Parietal lobe (tissue), 1 donor: ENCODE results near the gene BPIFA3. TPM values are rescaled to one million over a fixed set of nuclear protein-coding genes. Genes with fewer than 3 reads are reported as not detected.

Experiments
- total RNA-seq: library from RNA; depleted of rRNA; stranded (reverse); fragments of >200 nt; gene quantifications from one replicate; pipeline ENCODE4 v1.2.3, GENCODE V29; 2014

BPIFA3 gene
- not detected for total RNA-seq

GRCh38 chr20:33217052-33217451 is at the start of gene BPIFA3:
Gene BPIFA3 (plus strand): TSS chr20:33217352. CDS start chr20:33217537, 185 bp downstream.

GRCh38 chr20:33167859-33168258 is 49.3 kb upstream of the BPIFA3 start, which contains the start of gene BPIFA2:
Gene BPIFA2 (plus strand): TSS chr20:33168159. CDS start chr20:33169146, 987 bp downstream.

GRCh38 chr20:33235696-33236095 is 18.5 kb downstream of the BPIFA3 start, which contains the start of gene BPIFA1:
Gene BPIFA1 (plus strand): TSS chr20:33235996. CDS start chr20:33237712, 1,716 bp downstream.

Other genes starting within 250 kb of the BPIFA3 start
- not detected for gene SUN5, start 212.9 kb upstream of the BPIFA3 start, total RNA-seq
- not detected for gene BPIFB2, start 209.6 kb upstream of the BPIFA3 start, total RNA-seq
- gene BPIFB6, start 185.7 kb upstream of the BPIFA3 start, total RNA-seq, result not detected
- not detected for gene BPIFB3, start 163.4 kb upstream of the BPIFA3 start, total RNA-seq
- gene BPIFB4, start 137.7 kb upstream of the BPIFA3 start, total RNA-seq, result not detected
- not detected for gene BPIFA2, start 49.2 kb upstream of the BPIFA3 start, total RNA-seq
- not detected for gene BPIFA1, start 18.6 kb downstream of the BPIFA3 start, total RNA-seq
- gene BPIFB1, start 65.9 kb downstream of the BPIFA3 start, total RNA-seq, result not detected
- gene CDK5RAP1, start 184.2 kb downstream of the BPIFA3 start, total RNA-seq, result 39.8 TPM
- 14.4 TPM for gene SNTA1, start 226.4 kb downstream of the BPIFA3 start, total RNA-seq